A549 (cell line): ENCODE measurements around the gene PPP1R18.

Experiments used
- CBX2 ChIP-seq: fragments of 200-600 bp; sonication (generic); IDR thresholded peaks from 2 replicates; pipeline ENCODE4 v1.6.1; 2016; ENCODE audit warnings: low read depth, mild to moderate bottlenecking, borderline replicate concordance
- CTCF ChIP-seq: fragments of >200 bp; sonication (Bioruptor Twin); formaldehyde crosslinking; IDR thresholded peaks from 3 replicates; pipeline ENCODE4 v1.5.1; 2016
- POLR2A ChIP-seq: IDR thresholded peaks from 2 replicates; pipeline ENCODE4 v1.6.1; 2012; ENCODE audit warnings: mild to moderate bottlenecking, low read length
- SMC3 ChIP-seq: fragments of >200 bp; sonication (Bioruptor Twin); formaldehyde crosslinking; IDR thresholded peaks from 3 replicates; pipeline ENCODE4 v1.6.1; 2018; ENCODE audit warnings: inconsistent platforms
- TF ChIP-seq, protein P1 (sequence below): fragments of 250-450 bp; sonication (Bioruptor Pico); IDR thresholded peaks from 2 replicates; pipeline ENCODE4 v1.5.0; 2020; ENCODE audit warnings: low read depth, mild to moderate bottlenecking, moderate library complexity

DNA sequence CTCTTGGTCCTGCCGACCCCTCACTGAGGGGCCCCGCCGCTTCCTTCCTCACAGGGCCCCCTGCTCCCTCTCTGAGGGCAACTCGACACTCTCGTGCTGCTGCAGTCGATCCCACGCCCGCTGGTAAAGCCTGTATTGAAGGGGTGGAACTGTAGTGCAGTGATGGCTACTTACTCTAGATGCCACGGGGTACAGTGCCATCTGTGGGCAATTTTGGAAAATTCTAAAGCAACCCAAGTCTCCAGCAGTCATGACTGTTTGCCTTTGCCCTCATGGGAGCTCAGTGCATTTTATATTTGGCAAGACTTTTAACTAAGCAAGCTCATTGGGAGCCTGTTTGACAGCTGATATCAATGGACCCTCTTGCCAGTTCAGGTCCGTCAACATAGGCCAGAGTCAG, 46.0 kb downstream of the PPP1R18 start:
- no peak for TF ChIP-seq CTCF
- TF ChIP-seq, protein P1, sequence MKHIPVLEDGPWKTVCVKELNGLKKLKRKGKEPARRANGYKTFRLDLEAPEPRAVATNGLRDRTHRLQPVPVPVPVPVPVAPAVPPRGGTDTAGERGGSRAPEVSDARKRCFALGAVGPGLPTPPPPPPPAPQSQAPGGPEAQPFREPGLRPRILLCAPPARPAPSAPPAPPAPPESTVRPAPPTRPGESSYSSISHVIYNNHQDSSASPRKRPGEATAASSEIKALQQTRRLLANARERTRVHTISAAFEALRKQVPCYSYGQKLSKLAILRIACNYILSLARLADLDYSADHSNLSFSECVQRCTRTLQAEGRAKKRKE (CRISPR knock-in tag): no peak
- TF ChIP-seq SMC3: no peak
- no peak for TF ChIP-seq CBX2
- no peak for TF ChIP-seq POLR2A
